GM23338 (cell line): ENCODE measurements around the gene VNN1. TPM values are rescaled to one million over a fixed set of nuclear protein-coding genes. Genes with fewer than 3 reads are reported as not detected.

Experiments used
- ATAC-seq: fragments of 200-7000 bp; cut with Tn5 transposase; 3 replicates; pipeline ENCODE4 v1.9.1; 2020
- DNase-seq: peaks from one replicate; pipeline ENCODE4 v3.0.0-alpha.2; 2015; ENCODE audit warnings: low spot score
- H2AFZ ChIP-seq: fragments of 200-600 bp; sonication (generic); 2 replicates; pipeline ENCODE4 v1.8.0; 2016; ENCODE audit warnings: antibody characterized with exemption, mild to moderate bottlenecking, moderate library complexity
- H3F3A ChIP-seq: fragments of 200-600 bp; sonication (generic); replicated peaks from 2 replicates; pipeline ENCODE4 v1.8.0; 2017; ENCODE audit warnings: antibody characterized with exemption, mixed run types, low read depth
- H3K27ac ChIP-seq: fragments of 200-600 bp; sonication (generic); 2 replicates; pipeline ENCODE4 v1.6.1; 2016; ENCODE audit warnings: low read depth
- H3K27me3 ChIP-seq: fragments of 200-600 bp; sonication (generic); 2 replicates; pipeline ENCODE4 v1.8.0; 2016; ENCODE audit warnings: mild to moderate bottlenecking, mixed run types, moderate library complexity; ENCODE audit not compliant: insufficient read depth
- H3K36me3 ChIP-seq: fragments of 200-600 bp; sonication (generic); 2 replicates; pipeline ENCODE4 v1.8.0; 2016; ENCODE audit warnings: mild to moderate bottlenecking; ENCODE audit not compliant: insufficient read depth
- H3K4me1 ChIP-seq: fragments of 200-600 bp; sonication (generic); 2 replicates; pipeline ENCODE4 v1.8.0; 2016; ENCODE audit warnings: mild to moderate bottlenecking, moderate library complexity; ENCODE audit not compliant: insufficient read depth
- H3K4me2 ChIP-seq: fragments of 200-600 bp; sonication (generic); 2 replicates; pipeline ENCODE4 v1.7.1; 2017; ENCODE audit warnings: mixed run types
- H3K4me3 ChIP-seq: fragments of 200-600 bp; sonication (generic); 2 replicates; pipeline ENCODE4 v1.6.1; 2016; ENCODE audit warnings: mixed run types
- H3K79me2 ChIP-seq: fragments of 200-600 bp; sonication (generic); replicated peaks from 2 replicates; pipeline ENCODE4 v1.8.0; 2017; ENCODE audit warnings: mild to moderate bottlenecking; ENCODE audit not compliant: insufficient read depth
- H3K9me2 ChIP-seq: fragments of 200-600 bp; sonication (generic); 2 replicates; pipeline ENCODE4 v1.8.0; 2017; ENCODE audit not compliant: insufficient read depth
- H4K20me1 ChIP-seq: fragments of 200-600 bp; sonication (generic); replicated peaks from 2 replicates; pipeline ENCODE4 v1.8.0; 2017; ENCODE audit warnings: mild to moderate bottlenecking; ENCODE audit not compliant: insufficient read depth
- H3K27ac Mint-ChIP-seq: 2 replicates; pipeline ENCODE4 v1.8.0; 2020; ENCODE audit warnings: inconsistent platforms, mild to moderate bottlenecking, moderate library complexity, mixed read lengths
- H3K27me3 Mint-ChIP-seq: 3 replicates; pipeline ENCODE4 v1.8.0; 2022; ENCODE audit warnings: low read depth, mild to moderate bottlenecking, moderate library complexity, mixed read lengths, inconsistent platforms; ENCODE audit not compliant: insufficient read depth, poor library complexity
- H3K36me3 Mint-ChIP-seq: 3 replicates; pipeline ENCODE4 v1.8.0; 2021; ENCODE audit warnings: low read depth, mild to moderate bottlenecking, inconsistent platforms, moderate library complexity, mixed read lengths
- H3K4me1 Mint-ChIP-seq: 3 replicates; pipeline ENCODE4 v1.8.0; 2020; ENCODE audit warnings: mild to moderate bottlenecking, inconsistent platforms, mixed read lengths
- H3K4me3 Mint-ChIP-seq: 3 replicates; pipeline ENCODE4 v1.8.0; 2021; ENCODE audit warnings: moderate library complexity, mild to moderate bottlenecking, inconsistent platforms, mixed read lengths
- H3K9me3 Mint-ChIP-seq: 3 replicates; pipeline ENCODE4 v1.8.0; 2020; ENCODE audit warnings: moderate library complexity, mild to moderate bottlenecking, inconsistent platforms, mixed read lengths
- CREB1 ChIP-seq: fragments of 250-450 bp; sonication (Bioruptor Pico); IDR thresholded peaks from 2 replicates; pipeline ENCODE4 v1.5.0; 2020; ENCODE audit warnings: low read depth, mild to moderate bottlenecking, moderate library complexity
- EZH2 ChIP-seq: fragments of 200-600 bp; sonication (generic); IDR thresholded peaks from one replicate; pipeline ENCODE4 v1.8.0; 2017; ENCODE audit warnings: antibody characterized with exemption, mild to moderate bottlenecking, low read depth; ENCODE audit not compliant: unreplicated experiment
- EZH2phosphoT487 ChIP-seq: fragments of 200-600 bp; sonication (generic); IDR thresholded peaks from one replicate; pipeline ENCODE4 v1.8.1; 2018; ENCODE audit warnings: antibody characterized with exemption; ENCODE audit not compliant: unreplicated experiment
- JUNB ChIP-seq: IDR thresholded peaks from one replicate; pipeline ENCODE4 v1.6.1; 2016; ENCODE audit warnings: antibody characterized with exemption; ENCODE audit not compliant: unreplicated experiment
- NANOG ChIP-seq: IDR thresholded peaks from 2 replicates; pipeline ENCODE4 v1.6.1; 2016; ENCODE audit warnings: antibody characterized with exemption, borderline replicate concordance
- POLR2AphosphoS5 ChIP-seq: IDR thresholded peaks from 2 replicates; pipeline ENCODE4 v1.6.1; 2016; ENCODE audit warnings: antibody characterized with exemption, low read depth
- STAT1 ChIP-seq: IDR thresholded peaks from one replicate; pipeline ENCODE4 v1.6.1; 2016; ENCODE audit warnings: antibody characterized with exemption; ENCODE audit not compliant: unreplicated experiment
- ZNF331 ChIP-seq: fragments of 250-450 bp; sonication (Bioruptor Pico); IDR thresholded peaks from 2 replicates; pipeline ENCODE4 v1.5.0; 2020; ENCODE audit warnings: low read depth, mild to moderate bottlenecking, moderate library complexity
- polyA plus RNA-seq: library from polyadenylated mRNA; unstranded; fragments of >200 nt; fragmentation: Nextera tagmentation; extraction: Ambion mirVana; gene quantifications from 2 replicates; pipeline ENCODE4 v1.2.1, GENCODE V29; 2016
- total RNA-seq: library from RNA; depleted of rRNA; stranded (reverse); fragments of >200 nt; shearing (Covaris generic); gene quantifications from 2 replicates; pipeline ENCODE4 v1.2.3, GENCODE V29; 2014
- TF ChIP-seq, protein P1 (sequence below): IDR thresholded peaks from one replicate; pipeline ENCODE4 v1.6.1; 2018; ENCODE audit warnings: antibody characterized with exemption; ENCODE audit not compliant: unreplicated experiment
- TF ChIP-seq, protein P2 (sequence below), 2 experiments: fragments of 200-600 bp in 1 of 2; sonication (generic) in 1 of 2; conservative IDR thresholded peaks; 2 replicates each; pipeline versions ENCODE4 v1.5.1 to v1.6.1; 2016 to 2017; ENCODE audit warnings: antibody characterized with exemption in 2 of 2, low read depth in 2 of 2, mild to moderate bottlenecking in 2 of 2, moderate library complexity in 1 of 2
- TF ChIP-seq, protein P3 (sequence below): fragments of 250-450 bp; sonication (Bioruptor Pico); IDR thresholded peaks from 2 replicates; pipeline ENCODE4 v1.5.0; 2020; ENCODE audit warnings: mild to moderate bottlenecking, moderate library complexity

The VNN1 gene
- total and polyA plus RNA-seq, 2 experiments from 2014 or later: not detected

DNA sequence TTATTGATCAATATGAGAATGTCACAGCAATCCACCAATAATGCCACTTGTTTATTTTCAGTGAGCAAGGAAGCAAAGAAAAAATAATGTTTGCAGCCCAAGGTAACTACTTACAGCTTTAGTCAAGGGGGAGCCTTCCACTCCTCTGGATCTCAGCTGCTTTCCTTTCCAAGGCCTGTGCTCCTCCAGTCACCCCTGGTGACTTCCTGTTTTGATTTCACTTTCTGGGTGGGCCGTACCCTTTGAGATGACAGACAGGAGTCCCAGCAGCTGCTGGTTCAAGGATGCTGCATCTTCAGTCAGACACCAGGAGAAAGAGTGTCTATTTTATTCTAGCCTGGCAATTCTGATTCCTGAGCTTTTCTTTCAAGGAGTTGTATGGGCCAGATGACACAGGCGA, 49.4 kb upstream of the VNN1 start:
- H3F3A ChIP-seq: no peaks in the 10 kb centered on the region
- H3K79me2 ChIP-seq: no peaks in the 10 kb centered on the region
- H3K4me2 ChIP-seq: no peak overlapping the region
- Mint-ChIP-seq H3K9me3 (no peaks in the 10 kb centered on the region), H3K27me3 (peaks cover 2% of the 10 kb centered on the region), H3K4me3 (no peak overlapping the region), H3K4me1 (no peaks in the 10 kb centered on the region; the same call in 2 of the 3 replicates), H3K27ac (no peak overlapping the region; the same call in 1 of the 2 replicates), H3K36me3 (no peaks in the 10 kb centered on the region)
- H2AFZ ChIP-seq: peak overlapping the region; percentile 85; the same call in 1 of the 2 replicates
- H4K20me1 ChIP-seq: no peaks in the 10 kb centered on the region
- H3K9me2 ChIP-seq: no peaks in the 10 kb centered on the region
- TF ChIP-seq EZH2phosphoT487 (no peak), NANOG (no peak)
- DNase-seq (peak; percentile 5), ATAC-seq (no peak)
- no peak overlapping the region for H3K27ac ChIP-seq
- H3K4me1 ChIP-seq: no peaks in the 10 kb centered on the region
- H3K4me3 ChIP-seq: no peak overlapping the region
- no peaks in the 10 kb centered on the region for H3K27me3 ChIP-seq
- H3K36me3 ChIP-seq: no peaks in the 10 kb centered on the region

DNA sequence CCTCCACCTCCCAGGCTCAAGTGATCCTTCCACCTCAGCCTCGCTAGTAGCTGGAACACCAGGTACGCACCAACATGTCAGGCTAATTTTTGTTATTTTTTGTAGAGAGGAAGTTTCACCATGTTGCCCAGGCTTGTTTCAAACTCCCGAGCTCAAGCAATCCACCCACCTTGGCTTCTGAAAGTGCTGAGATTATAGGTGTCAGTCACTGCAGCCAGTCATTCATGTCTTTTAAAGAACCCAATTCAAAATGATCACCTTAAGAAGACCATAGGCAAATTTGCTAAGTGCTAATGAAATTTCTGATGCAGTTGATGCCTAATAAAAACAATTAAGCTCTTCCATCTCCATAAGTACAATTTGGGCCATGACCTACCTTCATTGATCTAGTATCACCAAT, 46.4 kb upstream of the VNN1 start:
- H3K27ac ChIP-seq: no peak overlapping the region
- ATAC-seq (no peak), DNase-seq (no peak)
- no peaks in the 10 kb centered on the region for H3K36me3 Mint-ChIP-seq
- H3K4me3 Mint-ChIP-seq: no peak overlapping the region
- H3K4me3 ChIP-seq: no peak overlapping the region
- H4K20me1 ChIP-seq: no peaks in the 10 kb centered on the region
- no peaks in the 10 kb centered on the region for H3K79me2 ChIP-seq
- H3K4me1 ChIP-seq: no peaks in the 10 kb centered on the region
- H3F3A ChIP-seq: no peaks in the 10 kb centered on the region
- H3K9me3 Mint-ChIP-seq: no peaks in the 10 kb centered on the region
- no peaks in the 10 kb centered on the region; the same call in 2 of the 3 replicates for H3K4me1 Mint-ChIP-seq
- H3K9me2 ChIP-seq: no peaks in the 10 kb centered on the region
- H2AFZ ChIP-seq: no peak overlapping the region
- H3K4me2 ChIP-seq: no peak overlapping the region
- no peaks in the 10 kb centered on the region for H3K36me3 ChIP-seq
- H3K27me3 Mint-ChIP-seq: peaks cover 2% of the 10 kb centered on the region
- H3K27me3 ChIP-seq: no peaks in the 10 kb centered on the region
- H3K27ac Mint-ChIP-seq: no peak overlapping the region
- TF ChIP-seq CREB1 (CRISPR knock-in tag) (no peak), JUNB (no peak), EZH2 (no peak), STAT1 (no peak), POLR2AphosphoS5 (no peak), EZH2phosphoT487 (no peak), ZNF331 (CRISPR knock-in tag) (no peak)
- TF ChIP-seq, protein P1, sequence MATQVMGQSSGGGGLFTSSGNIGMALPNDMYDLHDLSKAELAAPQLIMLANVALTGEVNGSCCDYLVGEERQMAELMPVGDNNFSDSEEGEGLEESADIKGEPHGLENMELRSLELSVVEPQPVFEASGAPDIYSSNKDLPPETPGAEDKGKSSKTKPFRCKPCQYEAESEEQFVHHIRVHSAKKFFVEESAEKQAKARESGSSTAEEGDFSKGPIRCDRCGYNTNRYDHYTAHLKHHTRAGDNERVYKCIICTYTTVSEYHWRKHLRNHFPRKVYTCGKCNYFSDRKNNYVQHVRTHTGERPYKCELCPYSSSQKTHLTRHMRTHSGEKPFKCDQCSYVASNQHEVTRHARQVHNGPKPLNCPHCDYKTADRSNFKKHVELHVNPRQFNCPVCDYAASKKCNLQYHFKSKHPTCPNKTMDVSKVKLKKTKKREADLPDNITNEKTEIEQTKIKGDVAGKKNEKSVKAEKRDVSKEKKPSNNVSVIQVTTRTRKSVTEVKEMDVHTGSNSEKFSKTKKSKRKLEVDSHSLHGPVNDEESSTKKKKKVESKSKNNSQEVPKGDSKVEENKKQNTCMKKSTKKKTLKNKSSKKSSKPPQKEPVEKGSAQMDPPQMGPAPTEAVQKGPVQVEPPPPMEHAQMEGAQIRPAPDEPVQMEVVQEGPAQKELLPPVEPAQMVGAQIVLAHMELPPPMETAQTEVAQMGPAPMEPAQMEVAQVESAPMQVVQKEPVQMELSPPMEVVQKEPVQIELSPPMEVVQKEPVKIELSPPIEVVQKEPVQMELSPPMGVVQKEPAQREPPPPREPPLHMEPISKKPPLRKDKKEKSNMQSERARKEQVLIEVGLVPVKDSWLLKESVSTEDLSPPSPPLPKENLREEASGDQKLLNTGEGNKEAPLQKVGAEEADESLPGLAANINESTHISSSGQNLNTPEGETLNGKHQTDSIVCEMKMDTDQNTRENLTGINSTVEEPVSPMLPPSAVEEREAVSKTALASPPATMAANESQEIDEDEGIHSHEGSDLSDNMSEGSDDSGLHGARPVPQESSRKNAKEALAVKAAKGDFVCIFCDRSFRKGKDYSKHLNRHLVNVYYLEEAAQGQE: no peak
- TF ChIP-seq, protein P2, sequence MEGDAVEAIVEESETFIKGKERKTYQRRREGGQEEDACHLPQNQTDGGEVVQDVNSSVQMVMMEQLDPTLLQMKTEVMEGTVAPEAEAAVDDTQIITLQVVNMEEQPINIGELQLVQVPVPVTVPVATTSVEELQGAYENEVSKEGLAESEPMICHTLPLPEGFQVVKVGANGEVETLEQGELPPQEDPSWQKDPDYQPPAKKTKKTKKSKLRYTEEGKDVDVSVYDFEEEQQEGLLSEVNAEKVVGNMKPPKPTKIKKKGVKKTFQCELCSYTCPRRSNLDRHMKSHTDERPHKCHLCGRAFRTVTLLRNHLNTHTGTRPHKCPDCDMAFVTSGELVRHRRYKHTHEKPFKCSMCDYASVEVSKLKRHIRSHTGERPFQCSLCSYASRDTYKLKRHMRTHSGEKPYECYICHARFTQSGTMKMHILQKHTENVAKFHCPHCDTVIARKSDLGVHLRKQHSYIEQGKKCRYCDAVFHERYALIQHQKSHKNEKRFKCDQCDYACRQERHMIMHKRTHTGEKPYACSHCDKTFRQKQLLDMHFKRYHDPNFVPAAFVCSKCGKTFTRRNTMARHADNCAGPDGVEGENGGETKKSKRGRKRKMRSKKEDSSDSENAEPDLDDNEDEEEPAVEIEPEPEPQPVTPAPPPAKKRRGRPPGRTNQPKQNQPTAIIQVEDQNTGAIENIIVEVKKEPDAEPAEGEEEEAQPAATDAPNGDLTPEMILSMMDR (conservative IDR thresholded peaks at IDR 0.05; ENCODE audit: low read depth in 2 of 2): no peak
- TF ChIP-seq, protein P3, sequence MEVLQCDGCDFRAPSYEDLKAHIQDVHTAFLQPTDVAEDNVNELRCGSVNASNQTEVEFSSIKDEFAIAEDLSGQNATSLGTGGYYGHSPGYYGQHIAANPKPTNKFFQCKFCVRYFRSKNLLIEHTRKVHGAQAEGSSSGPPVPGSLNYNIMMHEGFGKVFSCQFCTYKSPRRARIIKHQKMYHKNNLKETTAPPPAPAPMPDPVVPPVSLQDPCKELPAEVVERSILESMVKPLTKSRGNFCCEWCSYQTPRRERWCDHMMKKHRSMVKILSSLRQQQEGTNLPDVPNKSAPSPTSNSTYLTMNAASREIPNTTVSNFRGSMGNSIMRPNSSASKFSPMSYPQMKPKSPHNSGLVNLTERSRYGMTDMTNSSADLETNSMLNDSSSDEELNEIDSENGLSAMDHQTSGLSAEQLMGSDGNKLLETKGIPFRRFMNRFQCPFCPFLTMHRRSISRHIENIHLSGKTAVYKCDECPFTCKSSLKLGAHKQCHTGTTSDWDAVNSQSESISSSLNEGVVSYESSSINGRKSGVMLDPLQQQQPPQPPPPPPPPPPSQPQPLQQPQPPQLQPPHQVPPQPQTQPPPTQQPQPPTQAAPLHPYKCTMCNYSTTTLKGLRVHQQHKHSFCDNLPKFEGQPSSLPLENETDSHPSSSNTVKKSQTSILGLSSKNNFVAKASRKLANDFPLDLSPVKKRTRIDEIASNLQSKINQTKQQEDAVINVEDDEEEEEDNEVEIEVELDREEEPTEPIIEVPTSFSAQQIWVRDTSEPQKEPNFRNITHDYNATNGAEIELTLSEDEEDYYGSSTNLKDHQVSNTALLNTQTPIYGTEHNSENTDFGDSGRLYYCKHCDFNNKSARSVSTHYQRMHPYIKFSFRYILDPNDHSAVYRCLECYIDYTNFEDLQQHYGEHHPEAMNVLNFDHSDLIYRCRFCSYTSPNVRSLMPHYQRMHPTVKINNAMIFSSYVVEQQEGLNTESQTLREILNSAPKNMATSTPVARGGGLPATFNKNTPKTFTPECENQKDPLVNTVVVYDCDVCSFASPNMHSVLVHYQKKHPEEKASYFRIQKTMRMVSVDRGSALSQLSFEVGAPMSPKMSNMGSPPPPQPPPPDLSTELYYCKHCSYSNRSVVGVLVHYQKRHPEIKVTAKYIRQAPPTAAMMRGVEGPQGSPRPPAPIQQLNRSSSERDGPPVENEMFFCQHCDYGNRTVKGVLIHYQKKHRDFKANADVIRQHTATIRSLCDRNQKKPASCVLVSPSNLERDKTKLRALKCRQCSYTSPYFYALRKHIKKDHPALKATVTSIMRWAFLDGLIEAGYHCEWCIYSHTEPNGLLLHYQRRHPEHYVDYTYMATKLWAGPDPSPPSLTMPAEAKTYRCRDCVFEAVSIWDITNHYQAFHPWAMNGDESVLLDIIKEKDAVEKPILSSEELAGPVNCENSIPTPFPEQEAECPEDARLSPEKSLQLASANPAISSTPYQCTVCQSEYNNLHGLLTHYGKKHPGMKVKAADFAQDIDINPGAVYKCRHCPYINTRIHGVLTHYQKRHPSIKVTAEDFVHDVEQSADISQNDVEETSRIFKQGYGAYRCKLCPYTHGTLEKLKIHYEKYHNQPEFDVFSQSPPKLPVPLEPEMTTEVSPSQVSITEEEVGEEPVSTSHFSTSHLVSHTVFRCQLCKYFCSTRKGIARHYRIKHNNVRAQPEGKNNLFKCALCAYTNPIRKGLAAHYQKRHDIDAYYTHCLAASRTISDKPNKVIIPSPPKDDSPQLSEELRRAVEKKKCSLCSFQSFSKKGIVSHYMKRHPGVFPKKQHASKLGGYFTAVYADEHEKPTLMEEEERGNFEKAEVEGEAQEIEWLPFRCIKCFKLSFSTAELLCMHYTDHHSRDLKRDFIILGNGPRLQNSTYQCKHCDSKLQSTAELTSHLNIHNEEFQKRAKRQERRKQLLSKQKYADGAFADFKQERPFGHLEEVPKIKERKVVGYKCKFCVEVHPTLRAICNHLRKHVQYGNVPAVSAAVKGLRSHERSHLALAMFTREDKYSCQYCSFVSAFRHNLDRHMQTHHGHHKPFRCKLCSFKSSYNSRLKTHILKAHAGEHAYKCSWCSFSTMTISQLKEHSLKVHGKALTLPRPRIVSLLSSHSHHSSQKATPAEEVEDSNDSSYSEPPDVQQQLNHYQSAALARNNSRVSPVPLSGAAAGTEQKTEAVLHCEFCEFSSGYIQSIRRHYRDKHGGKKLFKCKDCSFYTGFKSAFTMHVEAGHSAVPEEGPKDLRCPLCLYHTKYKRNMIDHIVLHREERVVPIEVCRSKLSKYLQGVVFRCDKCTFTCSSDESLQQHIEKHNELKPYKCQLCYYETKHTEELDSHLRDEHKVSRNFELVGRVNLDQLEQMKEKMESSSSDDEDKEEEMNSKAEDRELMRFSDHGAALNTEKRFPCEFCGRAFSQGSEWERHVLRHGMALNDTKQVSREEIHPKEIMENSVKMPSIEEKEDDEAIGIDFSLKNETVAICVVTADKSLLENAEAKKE (CRISPR knock-in tag): no peak
